GM18867 (cell line): ENCODE measurements around the gene BCR.
"Not testable (repeated sequence)": the region's sequence is repeated elsewhere in the genome, so short reads cannot be mapped to it uniquely, and the experiment has no call there.

Source experiments
- ATAC-seq: cut with Tn5 transposase; IDR thresholded peaks from one replicate; pipeline ENCODE4 v1.9.1; 2021; ENCODE audit warnings: mild to moderate bottlenecking, moderate library complexity; ENCODE audit not compliant: unreplicated experiment

Gene BCR

DNA sequence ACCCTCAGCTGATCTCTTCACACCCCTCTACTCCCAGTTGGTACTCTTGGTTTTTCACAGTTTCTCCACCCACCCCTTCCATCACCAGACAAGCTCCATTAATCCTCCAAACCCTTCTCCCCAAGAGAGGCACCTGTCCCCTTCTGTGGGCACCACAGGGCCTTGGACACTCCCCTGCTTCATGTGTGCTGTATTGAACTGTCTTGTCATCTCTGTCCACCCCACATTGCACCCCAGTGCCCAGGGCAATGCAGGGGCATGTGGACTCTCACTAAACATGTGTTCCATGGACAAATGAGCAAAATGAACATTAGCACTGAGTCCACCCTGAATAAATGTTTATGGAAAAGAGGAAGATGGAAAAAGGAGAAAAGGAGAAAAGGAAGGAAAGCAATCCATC lies 181.4 kb downstream of the BCR start:
- ATAC-seq: no peak

DNA sequence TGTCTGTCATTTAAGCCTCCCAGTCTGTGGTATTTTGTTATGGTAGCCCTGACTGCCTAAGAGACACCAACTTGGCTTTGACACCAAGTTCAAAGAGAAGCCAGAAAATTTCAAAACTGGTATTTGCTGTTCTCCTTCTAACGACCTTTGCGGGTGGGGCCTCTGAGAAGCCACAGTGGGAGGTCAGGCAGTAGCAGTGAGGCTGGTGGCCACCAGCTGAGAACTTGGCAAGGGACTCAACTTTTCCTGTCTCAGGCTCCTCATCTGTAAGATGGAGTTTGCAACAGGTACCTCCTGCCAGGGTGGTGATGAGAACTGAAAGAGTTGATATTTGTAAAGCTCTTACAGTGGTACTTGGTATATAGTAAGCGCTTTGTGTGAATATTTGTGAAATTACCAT lies 183.4 kb downstream of the BCR start:
- no peak for ATAC-seq

GRCh38 chr22:23364389-23364788 lies 184.1 kb downstream of the BCR start:
- ATAC-seq: no peak

GRCh38 chr22:23365524-23365923 lies 185.2 kb downstream of the BCR start:
- ATAC-seq: no peak

DNA sequence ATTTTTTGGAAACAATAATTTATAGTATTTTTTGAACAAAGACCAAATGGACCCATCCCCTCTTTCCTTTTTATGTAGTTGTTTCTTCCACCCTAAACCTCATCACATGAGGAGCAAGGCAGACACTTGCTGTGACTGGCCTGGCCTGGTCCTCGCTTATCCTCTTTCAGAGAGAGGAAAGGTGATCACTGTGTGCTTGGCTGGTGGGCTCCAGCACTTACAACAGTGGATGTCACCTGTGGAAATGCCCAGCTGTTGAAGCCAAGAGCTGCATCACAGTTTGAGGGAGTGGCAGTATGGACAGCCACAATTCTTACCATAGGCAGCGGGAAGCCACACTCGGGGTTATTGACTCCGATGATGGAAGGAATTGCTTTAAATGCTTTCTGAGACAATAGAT lies 185.7 kb downstream of the BCR start:
- no peak for ATAC-seq

- not testable (repeated sequence) for ATAC-seq
These were observed 186.9 kb downstream of the BCR start for GRCh38 chr22:23367196-23367595.
